ENCODE results near the gene TAOK3.

The TAOK3 gene

GRCh38 chr12:118334939-118335567, 37.7 kb downstream of the TAOK3 start:
- no peak for DNase-seq

- no peak for DNase-seq
Measured at GRCh38 chr12:118334241-118334640, 38.5 kb downstream of the TAOK3 start.

GRCh38 chr12:118332511-118332910, 40.2 kb downstream of the TAOK3 start:
- peak; percentile 90 for DNase-seq

GRCh38 chr12:118330421-118331018, 42.2 kb downstream of the TAOK3 start:
- DNase-seq: peak; percentile 86

- no peak for DNase-seq
Measured at GRCh38 chr12:118328486-118329330, 44.0 kb downstream of the TAOK3 start.

- DNase-seq: no peak
Measured at GRCh38 chr12:118327391-118327790, 45.3 kb downstream of the TAOK3 start.

GRCh38 chr12:118326991-118327390, 45.7 kb downstream of the TAOK3 start:
- no peak for DNase-seq

- peak; percentile 29 for DNase-seq
Measured at GRCh38 chr12:118325081-118325480, 47.6 kb downstream of the TAOK3 start.

GRCh38 chr12:118319627-118320026, 53.1 kb downstream of the TAOK3 start:
- no peak for DNase-seq

GRCh38 chr12:118318744-118319143, 54.0 kb downstream of the TAOK3 start:
- DNase-seq: peak; percentile 54

- DNase-seq: no peak
Measured at GRCh38 chr12:118317729-118318128, 55.0 kb downstream of the TAOK3 start.

- DNase-seq: no peak
Measured at GRCh38 chr12:118315821-118316220, 56.9 kb downstream of the TAOK3 start.

GRCh38 chr12:118312578-118312977, 60.1 kb downstream of the TAOK3 start:
- DNase-seq: peak; percentile 22

GRCh38 chr12:118311666-118312065, 61.0 kb downstream of the TAOK3 start:
- no peak for DNase-seq

GRCh38 chr12:118310320-118310719, 62.4 kb downstream of the TAOK3 start:
- DNase-seq: no peak

GRCh38 chr12:118308006-118308405, 64.7 kb downstream of the TAOK3 start:
- peak; percentile 87 for DNase-seq

GRCh38 chr12:118307069-118307954, 65.4 kb downstream of the TAOK3 start:
- peak; percentile 93 for DNase-seq

- no peak for DNase-seq
Measured at GRCh38 chr12:118304093-118304492, 68.6 kb downstream of the TAOK3 start.

GRCh38 chr12:118302053-118302452, 70.7 kb downstream of the TAOK3 start:
- no peak for DNase-seq

GRCh38 chr12:118299791-118300460, 72.8 kb downstream of the TAOK3 start:
- DNase-seq: no peak

GRCh38 chr12:118297284-118297683, 75.4 kb downstream of the TAOK3 start:
- no peak for DNase-seq

- peak; percentile 24 for DNase-seq
Measured at GRCh38 chr12:118292836-118293235, 79.9 kb downstream of the TAOK3 start.
